GM12864 (cell line): ENCODE data around the gene REXO4.
"Not testable (repeated sequence)": the region's sequence is repeated elsewhere in the genome, so short reads cannot be mapped to it uniquely, and the experiment has no call there.

Experiments used
- DNase-seq: peaks from one replicate; pipeline ENCODE4 v3.0.0-alpha.2; 2011; ENCODE audit warnings: low read depth
- H3K4me3 ChIP-seq: 2 replicates; pipeline ENCODE4 v1.5.1; 2011; ENCODE audit warnings: mild to moderate bottlenecking, low read depth, low read length, control low read depth
- TF ChIP-seq, protein P1 (sequence below): IDR thresholded peaks from 2 replicates; pipeline ENCODE4 v1.5.1; 2011; ENCODE audit warnings: low read depth, mild to moderate bottlenecking, moderate library complexity, low read length, control low read depth, inconsistent platforms; ENCODE audit errors: missing control alignments

Gene REXO4

DNA sequence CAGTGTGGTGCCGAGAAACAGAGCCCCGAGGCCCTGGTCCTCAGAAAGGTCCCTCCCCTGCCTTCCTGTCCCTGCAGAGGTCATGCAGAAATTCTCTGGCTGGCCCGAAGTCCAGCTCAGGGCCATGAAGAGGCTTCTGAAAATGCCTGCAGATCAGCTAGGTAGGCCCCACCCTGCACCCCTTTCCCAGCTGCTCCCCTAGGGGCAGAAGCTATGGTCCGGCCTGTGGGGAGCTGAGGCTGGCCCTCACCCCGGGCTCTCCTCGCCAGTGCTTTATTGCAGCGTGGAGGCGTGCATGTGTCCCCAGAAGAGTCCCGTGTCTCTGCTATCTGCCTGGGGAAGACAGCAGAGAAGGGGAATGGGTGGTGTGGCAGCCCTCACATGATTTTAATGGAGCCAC is 19.9 kb downstream of the REXO4 start:
- H3K4me3 ChIP-seq: no peak overlapping the region
- TF ChIP-seq, protein P1, sequence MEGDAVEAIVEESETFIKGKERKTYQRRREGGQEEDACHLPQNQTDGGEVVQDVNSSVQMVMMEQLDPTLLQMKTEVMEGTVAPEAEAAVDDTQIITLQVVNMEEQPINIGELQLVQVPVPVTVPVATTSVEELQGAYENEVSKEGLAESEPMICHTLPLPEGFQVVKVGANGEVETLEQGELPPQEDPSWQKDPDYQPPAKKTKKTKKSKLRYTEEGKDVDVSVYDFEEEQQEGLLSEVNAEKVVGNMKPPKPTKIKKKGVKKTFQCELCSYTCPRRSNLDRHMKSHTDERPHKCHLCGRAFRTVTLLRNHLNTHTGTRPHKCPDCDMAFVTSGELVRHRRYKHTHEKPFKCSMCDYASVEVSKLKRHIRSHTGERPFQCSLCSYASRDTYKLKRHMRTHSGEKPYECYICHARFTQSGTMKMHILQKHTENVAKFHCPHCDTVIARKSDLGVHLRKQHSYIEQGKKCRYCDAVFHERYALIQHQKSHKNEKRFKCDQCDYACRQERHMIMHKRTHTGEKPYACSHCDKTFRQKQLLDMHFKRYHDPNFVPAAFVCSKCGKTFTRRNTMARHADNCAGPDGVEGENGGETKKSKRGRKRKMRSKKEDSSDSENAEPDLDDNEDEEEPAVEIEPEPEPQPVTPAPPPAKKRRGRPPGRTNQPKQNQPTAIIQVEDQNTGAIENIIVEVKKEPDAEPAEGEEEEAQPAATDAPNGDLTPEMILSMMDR: no peak
- no peak for DNase-seq

GRCh38 chr9:133397370-133397769 is 20.4 kb downstream of the REXO4 start:
- DNase-seq: no peak
- TF ChIP-seq, protein P1: no peak
- H3K4me3 ChIP-seq: no peak overlapping the region

GRCh38 chr9:133396952-133397351 is 20.9 kb downstream of the REXO4 start:
- DNase-seq: no peak
- H3K4me3 ChIP-seq: no peak overlapping the region
- TF ChIP-seq, protein P1: peak; percentile 29

GRCh38 chr9:133394687-133395271 is 23.0 kb downstream of the REXO4 start:
- no peak overlapping the region for H3K4me3 ChIP-seq
- DNase-seq: no peak
- TF ChIP-seq, protein P1: no peak

DNA sequence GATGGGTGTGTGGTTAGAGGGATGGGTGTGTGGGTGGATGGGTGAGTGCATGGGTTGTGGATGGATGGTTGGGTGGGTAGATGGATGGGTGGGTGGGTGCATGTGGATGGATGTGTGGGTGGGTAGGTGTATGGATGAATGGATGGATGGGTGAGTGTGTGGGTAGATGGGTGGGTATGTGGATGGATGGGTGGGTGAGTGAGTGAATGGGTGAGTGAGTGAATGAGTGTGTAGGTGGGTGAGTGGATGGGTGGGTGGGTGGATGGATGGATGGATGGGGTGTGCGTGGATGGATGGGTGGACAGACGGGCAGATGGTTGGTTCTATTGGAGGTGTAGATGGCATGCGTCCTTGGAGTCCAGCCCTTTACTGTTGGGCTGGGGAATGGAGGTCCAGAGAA is 24.4 kb downstream of the REXO4 start:
- no peak overlapping the region for H3K4me3 ChIP-seq
- DNase-seq: no peak
- TF ChIP-seq, protein P1: no peak

DNA sequence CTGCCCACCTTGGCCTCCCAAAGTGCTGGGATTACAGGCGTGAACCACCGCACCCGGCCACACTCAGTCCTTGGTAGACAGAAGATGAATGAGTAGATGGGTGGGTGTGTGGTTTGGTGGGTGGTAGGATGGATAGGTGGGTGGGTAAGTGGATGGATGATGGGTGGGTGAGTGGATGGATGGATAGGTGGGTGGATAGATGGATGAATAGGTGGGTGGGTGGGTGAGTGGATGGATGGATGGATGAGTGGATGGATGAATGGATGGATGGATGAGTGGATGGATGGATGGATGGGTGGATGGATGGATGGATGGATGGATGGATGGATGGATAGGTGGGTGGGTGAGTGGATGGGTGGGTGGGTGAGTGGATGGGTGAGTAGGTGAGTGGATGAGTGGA is 25.5 kb downstream of the REXO4 start:
- not testable (repeated sequence) for H3K4me3 ChIP-seq, DNase-seq

- DNase-seq, H3K4me3 ChIP-seq: not testable (repeated sequence)
Measured at GRCh38 chr9:133391449-133391848, 26.4 kb downstream of the REXO4 start.

GRCh38 chr9:133390713-133391112 is 27.1 kb downstream of the REXO4 start:
- no peak overlapping the region for H3K4me3 ChIP-seq
- no peak for DNase-seq
- TF ChIP-seq, protein P1: no peak
